Uterus (tissue), 4 donors: ENCODE results near the gene VAV3. TPM values are rescaled to one million over a fixed set of nuclear protein-coding genes. Genes with fewer than 3 reads are reported as not detected.

Source experiments
- DNase-seq, 2 donors: peaks; one replicate each; pipeline ENCODE4 v3.0.0-alpha.2; 2019 to 2020
- H3K27ac ChIP-seq, 2 donors: fragments of 200-600 bp; sonication (generic); 1 replicate in 1 of 2; 2 replicates in 1 of 2; pipeline ENCODE4 v1.5.1; 2016 to 2018
- H3K27me3 ChIP-seq, 2 donors: fragments of 200-600 bp; sonication (generic); one replicate each; pipeline ENCODE4 v1.5.1; 2018 to 2019; ENCODE audit warnings: control low read depth in 1 of 2
- H3K36me3 ChIP-seq, 2 donors: fragments of 200-600 bp; sonication (generic); one replicate each; pipeline ENCODE4 v1.5.1; 2019; ENCODE audit warnings: control low read depth in 1 of 2
- H3K4me1 ChIP-seq, 2 donors: fragments of 200-600 bp; sonication (generic); one replicate each; pipeline ENCODE4 v1.5.1; 2018 to 2019; ENCODE audit warnings: control low read depth in 1 of 2
- H3K4me3 ChIP-seq, 2 donors: fragments of 200-600 bp; sonication (generic); 1 replicate in 1 of 2; 2 replicates in 1 of 2; pipeline ENCODE4 v1.5.1; 2018 to 2019; ENCODE audit warnings: mild to moderate bottlenecking in 1 of 2
- H3K9me3 ChIP-seq, 2 donors: fragments of 200-600 bp; sonication (generic); one replicate each; pipeline ENCODE4 v1.5.1; 2019; ENCODE audit warnings: control low read depth in 1 of 2
- POLR2A ChIP-seq, 2 donors: fragments of 450-650 bp; IDR thresholded peaks; one replicate each; pipeline ENCODE4 v1.6.1; 2016; ENCODE audit warnings: antibody characterized with exemption in 2 of 2, mild to moderate bottlenecking in 1 of 2, moderate library complexity in 1 of 2
- intact Hi-C: fragments of 100-400 bp; cut with DNase I; formaldehyde crosslinking; loops from one replicate; pipeline ENCODE4 v1.15.1; 2023; ENCODE audit warnings: low total_unique reads
- total RNA-seq, 4 donors: library from RNA; depleted of rRNA in 3 of 4; stranded (reverse); fragments of >200 nt in 3 of 4; gene quantifications; one replicate each; pipeline versions ENCODE4 v1.1.0 to v1.2.4, GENCODE V29; 2014 to 2023
- TF ChIP-seq, protein P1 (sequence below), 4 experiments: fragments of 200-600 bp in 2 of 4; fragments of 450-650 bp in 2 of 4; sonication (generic) in 2 of 4; IDR thresholded peaks; one replicate each; pipeline ENCODE4 v1.5.1; 2016 to 2019; ENCODE audit warnings: antibody characterized with exemption in 4 of 4, mild to moderate bottlenecking in 2 of 4, moderate library complexity in 1 of 4
- donor health status: DM: yes; HTN: yes; CAD: no.

Gene VAV3
- total RNA-seq, 4 donors from 2014 or later = 0.88 to 22.5 (median 8.6) TPM

DNA sequence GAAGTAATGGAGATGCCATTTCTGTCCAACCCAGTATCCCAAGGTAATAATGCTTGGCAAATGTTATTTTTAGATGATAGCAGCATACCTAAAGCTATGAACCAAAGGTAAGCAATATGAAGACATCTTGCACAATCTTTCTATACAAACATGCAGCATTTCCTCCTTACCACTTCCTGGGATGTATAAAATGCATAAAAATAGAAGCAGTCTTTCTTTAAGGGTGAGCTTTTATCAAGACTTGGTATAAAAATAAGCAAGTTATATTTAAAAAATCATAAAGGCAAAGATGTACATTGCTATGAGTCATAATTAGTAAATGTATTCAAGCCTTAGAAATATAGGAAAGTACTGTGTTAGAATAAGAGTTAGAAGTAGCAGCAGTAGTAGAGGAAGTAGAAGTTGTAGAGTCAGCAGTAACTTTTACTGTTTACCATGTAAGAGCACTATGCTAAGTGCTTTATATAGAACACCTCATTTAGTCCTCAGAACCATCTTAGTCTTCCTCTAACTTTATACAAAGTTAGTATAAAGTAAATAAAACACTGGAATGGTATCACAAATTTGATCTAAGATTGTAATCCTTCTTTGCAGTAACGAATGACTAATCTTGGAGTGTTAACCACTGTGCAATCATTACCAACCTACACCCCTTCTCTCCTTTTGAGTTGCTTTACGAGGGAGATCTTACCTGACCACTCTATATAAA lies 371.3 kb downstream of the VAV3 start:
- Histone ChIP-seq H3K4me3 (no peak overlapping the region), H3K27ac (no peak overlapping the region), H3K4me1 (no peaks in the 10 kb centered on the region), H3K36me3 (no peaks in the 10 kb centered on the region), H3K27me3 (no peaks in the 10 kb centered on the region), H3K9me3 (no peaks in the 10 kb centered on the region)
- intact Hi-C loops = no loop called here
- TF ChIP-seq, protein P1, sequence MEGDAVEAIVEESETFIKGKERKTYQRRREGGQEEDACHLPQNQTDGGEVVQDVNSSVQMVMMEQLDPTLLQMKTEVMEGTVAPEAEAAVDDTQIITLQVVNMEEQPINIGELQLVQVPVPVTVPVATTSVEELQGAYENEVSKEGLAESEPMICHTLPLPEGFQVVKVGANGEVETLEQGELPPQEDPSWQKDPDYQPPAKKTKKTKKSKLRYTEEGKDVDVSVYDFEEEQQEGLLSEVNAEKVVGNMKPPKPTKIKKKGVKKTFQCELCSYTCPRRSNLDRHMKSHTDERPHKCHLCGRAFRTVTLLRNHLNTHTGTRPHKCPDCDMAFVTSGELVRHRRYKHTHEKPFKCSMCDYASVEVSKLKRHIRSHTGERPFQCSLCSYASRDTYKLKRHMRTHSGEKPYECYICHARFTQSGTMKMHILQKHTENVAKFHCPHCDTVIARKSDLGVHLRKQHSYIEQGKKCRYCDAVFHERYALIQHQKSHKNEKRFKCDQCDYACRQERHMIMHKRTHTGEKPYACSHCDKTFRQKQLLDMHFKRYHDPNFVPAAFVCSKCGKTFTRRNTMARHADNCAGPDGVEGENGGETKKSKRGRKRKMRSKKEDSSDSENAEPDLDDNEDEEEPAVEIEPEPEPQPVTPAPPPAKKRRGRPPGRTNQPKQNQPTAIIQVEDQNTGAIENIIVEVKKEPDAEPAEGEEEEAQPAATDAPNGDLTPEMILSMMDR (IDR thresholded peaks at IDR 0.05) = no peak
- no peak for TF ChIP-seq POLR2A (IDR thresholded peaks at IDR 0.05)
- DNase-seq = no peak

DNA sequence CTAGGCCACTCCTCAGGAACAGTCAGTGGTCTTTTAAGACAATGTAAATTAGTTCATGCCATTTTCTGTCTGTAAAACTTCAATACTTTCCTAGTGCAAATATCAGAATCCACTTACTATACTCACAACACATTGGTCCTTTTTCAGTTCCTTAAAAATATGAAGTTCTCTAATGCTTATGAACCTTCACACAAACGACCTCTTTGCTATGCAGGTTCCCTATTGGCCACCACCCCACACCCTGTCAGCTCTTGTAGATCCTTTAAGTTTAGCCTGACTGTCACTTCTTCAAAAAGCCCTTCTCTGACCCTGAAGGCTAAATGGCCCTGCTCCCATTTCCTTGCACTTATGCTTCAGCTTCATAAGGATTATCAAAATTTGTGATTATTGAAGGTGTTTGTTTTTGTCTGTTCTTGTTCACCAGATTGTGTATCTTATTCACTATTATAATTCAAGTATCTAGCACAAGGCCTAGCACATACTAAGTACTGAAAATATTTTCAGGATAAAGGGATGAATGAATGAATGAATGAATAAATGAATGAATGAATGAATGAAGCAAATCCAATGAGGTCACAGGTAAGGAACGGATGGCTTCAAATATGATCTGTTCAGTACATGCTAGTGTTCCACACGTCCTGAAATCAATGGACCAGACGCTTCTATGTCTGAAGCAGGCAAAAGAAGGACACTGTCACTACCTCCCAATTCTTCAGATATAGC lies 373.9 kb downstream of the VAV3 start:
- no peak for DNase-seq
- Histone ChIP-seq H3K4me3 (no peak overlapping the region), H3K27me3 (no peaks in the 10 kb centered on the region), H3K4me1 (no peaks in the 10 kb centered on the region), H3K9me3 (no peaks in the 10 kb centered on the region), H3K36me3 (no peaks in the 10 kb centered on the region), H3K27ac (no peak overlapping the region)
- intact Hi-C loops = no loop called here
- TF ChIP-seq, protein P1 (IDR thresholded peaks at IDR 0.05) = no peak
- no peak for TF ChIP-seq POLR2A (IDR thresholded peaks at IDR 0.05)

DNA sequence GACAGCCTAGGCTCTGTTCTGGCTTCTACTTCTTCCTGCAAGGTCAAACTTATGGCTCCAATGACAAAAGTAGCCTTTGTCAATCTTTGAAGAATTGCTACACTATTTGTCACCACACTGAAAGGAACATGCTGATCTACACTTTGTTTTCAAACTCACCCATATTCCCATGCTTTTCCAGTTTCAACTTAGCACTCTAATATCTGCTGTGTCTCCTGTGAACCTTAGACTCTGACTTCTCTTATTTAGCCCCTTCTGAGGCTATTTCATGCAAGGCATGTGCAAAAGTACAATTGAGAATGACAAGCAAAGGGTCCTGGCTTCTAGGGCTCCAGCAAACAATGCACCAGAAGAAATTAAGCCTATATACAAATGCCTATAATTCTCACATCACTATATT lies 374.9 kb downstream of the VAV3 start:
- Histone ChIP-seq H3K27ac (no peak overlapping the region), H3K27me3 (no peaks in the 10 kb centered on the region), H3K9me3 (no peaks in the 10 kb centered on the region), H3K36me3 (no peaks in the 10 kb centered on the region), H3K4me1 (no peaks in the 10 kb centered on the region), H3K4me3 (no peak overlapping the region)
- TF ChIP-seq POLR2A (IDR thresholded peaks at IDR 0.05) = no peak
- TF ChIP-seq, protein P1 (IDR thresholded peaks at IDR 0.05) = no peak
- intact Hi-C loops = no loop called here
- no peak for DNase-seq

DNA sequence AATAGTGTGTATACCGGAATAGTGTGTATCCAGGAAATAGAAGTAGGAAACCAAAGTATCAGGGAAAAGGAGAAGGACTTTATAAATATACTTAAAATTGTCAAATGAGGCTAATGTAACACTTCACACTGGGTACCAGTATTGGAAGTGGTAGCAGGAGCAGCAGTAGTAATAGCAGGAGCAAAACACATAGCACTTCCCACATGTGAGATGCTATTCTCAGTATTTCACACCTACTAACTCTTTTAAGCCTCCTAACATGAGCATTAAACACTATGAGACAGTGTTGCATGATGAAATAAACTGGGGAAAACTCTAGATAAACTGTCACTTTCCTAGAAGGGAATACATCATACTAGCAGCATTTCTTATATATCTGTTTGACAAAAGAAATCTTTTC lies 376.7 kb downstream of the VAV3 start:
- no peak for TF ChIP-seq POLR2A (IDR thresholded peaks at IDR 0.05)
- TF ChIP-seq, protein P1 (IDR thresholded peaks at IDR 0.05) = no peak
- Histone ChIP-seq H3K4me1 (no peaks in the 10 kb centered on the region), H3K9me3 (no peaks in the 10 kb centered on the region), H3K27ac (no peak overlapping the region), H3K4me3 (no peak overlapping the region), H3K36me3 (no peaks in the 10 kb centered on the region), H3K27me3 (no peaks in the 10 kb centered on the region)
- DNase-seq = no peak
- intact Hi-C loops = no loop called here

DNA sequence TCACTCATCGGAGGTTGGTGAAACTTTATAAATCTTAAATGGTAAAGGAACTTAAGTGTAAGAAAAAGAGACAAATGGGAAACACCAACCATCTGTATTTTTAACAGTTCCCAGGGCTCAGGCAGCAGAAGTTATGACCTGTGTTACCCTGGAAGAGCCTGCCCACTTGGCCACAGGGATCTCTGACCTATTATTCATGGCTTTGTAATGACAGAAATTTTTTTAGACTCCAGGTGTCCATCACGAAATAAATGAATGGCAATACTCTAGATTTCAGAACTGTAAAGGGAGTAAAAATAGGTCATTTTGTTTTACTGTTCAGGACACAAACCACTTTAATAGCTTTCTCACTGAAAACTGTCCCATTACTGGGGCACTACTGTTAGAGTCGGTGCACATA lies 389.8 kb downstream of the VAV3 start:
- no peaks in the 10 kb centered on the region for H3K27me3 ChIP-seq
- no peaks in the 10 kb centered on the region for H3K4me1 ChIP-seq
- no peak overlapping the region for H3K27ac ChIP-seq
- intact Hi-C loops = no loop called here
- H3K36me3 ChIP-seq = no peaks in the 10 kb centered on the region
- TF ChIP-seq POLR2A (IDR thresholded peaks at IDR 0.05) = no peak
- TF ChIP-seq, protein P1 (IDR thresholded peaks at IDR 0.05) = no peak
- no peaks in the 10 kb centered on the region for H3K9me3 ChIP-seq
- no peak overlapping the region for H3K4me3 ChIP-seq
- DNase-seq = no peak
